Measurements from ENCODE around the gene FURIN.
"Not testable (repeated sequence)": the region's sequence is repeated elsewhere in the genome, so short reads cannot be mapped to it uniquely, and the experiment has no call there.

The FURIN gene

DNA sequence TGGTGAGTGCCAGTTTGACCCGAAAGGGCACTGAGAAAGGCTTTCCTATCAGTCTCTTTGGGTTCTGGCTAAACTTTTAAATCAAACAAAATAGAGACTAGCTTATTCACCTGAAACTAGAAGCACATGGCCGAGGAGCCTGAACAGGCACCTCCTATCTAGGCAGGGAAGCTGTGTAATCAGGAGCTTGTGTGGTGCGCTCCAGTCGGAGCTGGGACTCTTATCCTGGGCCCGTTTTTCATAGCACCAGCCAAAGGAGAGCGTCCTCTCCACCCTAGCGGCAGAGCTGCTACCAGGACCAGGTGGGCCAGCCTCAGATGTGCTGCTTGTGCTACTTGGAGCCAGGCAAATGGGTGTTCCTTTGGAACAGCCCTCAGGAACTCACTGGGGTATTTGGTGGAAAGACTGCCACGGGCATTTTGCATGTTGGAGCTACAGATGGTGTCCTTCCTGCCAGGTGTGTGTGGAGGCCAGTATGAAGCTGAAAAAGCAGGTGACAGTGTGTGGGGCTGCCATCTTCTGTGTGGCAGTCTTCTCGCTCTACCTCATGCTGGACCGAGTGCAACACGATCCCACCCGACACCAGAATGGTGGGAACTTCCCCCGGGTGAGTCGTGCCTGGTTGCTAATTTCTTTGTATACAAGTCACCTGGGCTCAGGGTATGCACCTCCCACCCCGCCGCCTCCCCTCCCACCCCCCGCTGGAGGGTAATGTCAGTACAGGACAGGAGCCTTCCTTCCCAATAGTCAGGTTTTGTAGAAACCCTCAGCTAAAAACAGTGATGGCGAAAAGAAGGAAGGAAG lies 35.5 kb downstream of the FURIN start:
- peak; percentile 67 for DNase-seq

DNA sequence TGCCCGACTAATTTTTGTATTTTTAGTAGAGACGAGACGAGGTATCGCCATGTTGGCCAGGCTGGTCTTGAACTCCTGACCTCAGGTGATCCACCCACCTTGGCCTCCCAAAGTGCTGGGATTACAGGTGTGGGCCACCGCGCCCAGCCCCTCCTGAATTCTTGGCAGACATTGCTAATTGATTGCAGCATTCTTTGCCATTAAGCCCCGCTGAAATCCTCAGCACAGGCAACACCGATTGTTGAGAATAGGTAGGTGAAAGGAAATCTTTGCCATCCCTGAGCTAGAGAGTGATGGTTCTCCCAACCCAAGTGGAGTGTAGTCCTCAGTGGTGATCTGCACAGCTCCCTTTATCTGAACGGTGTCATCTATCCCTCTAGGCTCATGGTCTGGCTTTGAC lies 36.4 kb downstream of the FURIN start:
- no peak for DNase-seq

DNA sequence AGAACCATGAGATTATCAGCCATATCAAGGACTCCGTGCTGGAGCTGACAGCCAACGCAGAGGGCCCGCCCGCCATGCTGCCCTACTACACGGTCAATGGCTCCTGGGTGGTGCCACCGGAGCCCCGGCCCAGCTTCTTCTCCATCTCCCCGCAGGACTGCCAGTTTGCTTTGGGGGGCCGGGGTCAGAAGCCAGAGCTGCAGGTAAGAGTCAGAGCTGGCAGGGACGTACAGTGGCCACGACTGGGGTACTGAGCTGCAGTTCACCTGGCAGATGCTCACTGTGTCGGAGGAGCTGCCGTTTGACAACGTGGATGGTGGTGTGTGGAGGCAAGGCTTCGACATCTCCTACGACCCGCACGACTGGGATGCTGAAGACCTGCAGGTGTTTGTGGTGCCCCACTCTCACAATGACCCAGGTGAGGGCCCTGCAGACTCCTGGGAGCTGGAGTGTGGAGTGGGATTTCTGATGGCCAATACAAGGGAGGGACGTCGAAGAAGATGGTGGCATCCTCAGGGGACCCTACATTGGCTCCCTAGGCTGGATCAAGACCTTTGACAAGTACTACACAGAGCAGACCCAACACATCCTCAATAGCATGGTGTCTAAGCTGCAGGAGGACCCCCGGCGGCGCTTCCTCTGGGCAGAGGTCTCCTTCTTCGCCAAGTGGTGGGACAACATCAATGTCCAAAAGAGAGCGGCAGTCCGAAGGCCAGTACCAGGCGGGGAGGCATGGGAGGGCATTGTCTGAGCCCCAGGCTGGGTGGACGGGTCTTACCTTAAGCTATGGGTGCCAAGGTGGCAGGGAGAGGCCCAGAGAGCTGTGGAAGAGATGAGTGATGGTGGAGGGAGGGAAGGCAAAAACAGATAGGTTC lies 37.2 kb downstream of the FURIN start:
- DNase-seq = no peak

DNA sequence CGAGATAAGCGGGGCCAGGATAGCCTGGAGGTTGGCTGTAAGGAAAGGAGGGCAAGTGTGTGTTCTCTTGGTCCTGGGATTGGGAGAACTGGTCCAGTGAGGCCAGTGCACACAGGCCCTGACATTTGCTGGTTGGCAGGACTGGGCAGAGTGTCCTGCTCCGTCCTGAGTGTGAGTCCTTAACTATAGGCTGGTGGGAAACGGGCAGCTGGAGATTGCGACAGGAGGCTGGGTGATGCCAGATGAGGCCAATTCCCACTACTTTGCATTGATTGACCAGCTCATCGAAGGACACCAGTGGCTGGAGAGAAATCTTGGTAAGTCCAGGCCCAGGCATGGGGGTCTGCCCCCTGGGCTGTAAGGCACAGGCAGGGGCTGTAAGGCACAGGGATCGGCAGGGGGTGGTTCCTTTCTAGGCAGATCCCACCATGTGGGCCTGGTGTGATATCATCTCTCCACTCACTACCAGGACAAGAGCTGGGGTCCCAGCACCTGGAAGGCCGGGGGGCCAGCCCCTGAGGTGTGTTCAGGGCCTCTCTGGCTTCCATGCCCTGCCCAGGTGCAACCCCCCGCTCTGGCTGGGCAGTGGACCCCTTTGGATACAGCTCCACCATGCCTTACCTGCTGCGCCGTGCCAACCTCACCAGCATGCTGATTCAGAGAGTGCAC lies 37.9 kb downstream of the FURIN start:
- no peak for DNase-seq

DNA sequence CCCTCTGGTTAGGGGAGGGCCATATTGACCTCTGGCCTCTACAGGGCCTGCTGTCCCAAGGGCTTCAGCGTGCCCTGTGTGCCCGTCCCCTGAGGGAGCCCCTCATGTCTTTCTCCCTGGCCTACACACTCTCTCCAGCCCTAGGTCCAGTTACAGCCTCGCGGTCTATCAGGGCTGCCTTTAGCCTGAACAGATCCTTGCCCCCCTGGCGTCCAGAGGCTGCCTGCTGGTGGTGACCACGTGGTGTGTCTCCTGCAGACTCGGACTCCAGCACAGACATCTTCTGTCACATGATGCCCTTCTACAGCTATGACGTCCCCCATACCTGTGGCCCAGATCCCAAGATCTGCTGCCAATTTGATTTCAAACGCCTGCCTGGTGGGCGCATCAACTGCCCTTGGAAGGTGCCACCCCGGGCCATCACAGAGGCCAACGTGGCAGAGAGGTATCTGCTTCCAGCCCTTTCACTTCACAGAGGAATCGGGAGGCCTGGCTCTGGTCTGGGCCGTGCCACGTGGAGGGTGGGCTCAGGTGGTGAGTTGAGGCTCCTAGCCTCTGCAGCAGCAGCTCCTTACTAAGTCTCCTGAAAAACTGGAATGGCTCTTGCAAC lies 38.8 kb downstream of the FURIN start:
- DNase-seq = no peak

DNA sequence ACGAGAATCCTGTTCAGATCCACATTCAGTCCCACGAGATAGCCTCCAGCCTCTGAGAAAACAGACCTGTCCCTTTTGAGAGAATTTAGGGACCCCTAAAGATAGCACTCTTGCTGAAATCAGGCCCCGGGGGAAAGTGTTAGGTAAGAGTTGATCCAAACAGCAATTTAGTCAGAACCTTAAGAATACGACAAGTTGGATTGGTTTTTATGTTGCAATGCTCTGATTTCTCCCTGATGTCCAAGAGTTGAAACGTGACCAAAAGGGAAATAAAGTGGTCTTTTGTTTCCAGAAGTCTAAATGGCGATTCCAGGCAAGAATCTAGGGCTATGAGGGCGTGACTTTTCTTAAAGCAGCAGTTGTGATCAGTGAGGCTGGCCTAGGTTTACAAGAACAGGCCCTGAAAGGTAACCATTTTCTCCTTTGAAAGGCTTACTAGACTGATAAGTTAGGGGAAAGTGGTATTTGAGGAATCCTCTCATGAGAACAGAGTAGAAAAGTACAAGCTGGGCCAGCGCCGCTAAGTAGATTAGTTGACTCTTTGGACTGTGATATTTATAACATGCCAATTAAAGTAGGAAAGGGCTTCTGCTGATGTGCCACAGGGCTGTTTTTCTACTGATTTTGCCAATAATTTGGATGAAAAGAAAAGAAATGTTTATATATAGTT lies 39.6 kb downstream of the FURIN start:
- DNase-seq = no peak

DNA sequence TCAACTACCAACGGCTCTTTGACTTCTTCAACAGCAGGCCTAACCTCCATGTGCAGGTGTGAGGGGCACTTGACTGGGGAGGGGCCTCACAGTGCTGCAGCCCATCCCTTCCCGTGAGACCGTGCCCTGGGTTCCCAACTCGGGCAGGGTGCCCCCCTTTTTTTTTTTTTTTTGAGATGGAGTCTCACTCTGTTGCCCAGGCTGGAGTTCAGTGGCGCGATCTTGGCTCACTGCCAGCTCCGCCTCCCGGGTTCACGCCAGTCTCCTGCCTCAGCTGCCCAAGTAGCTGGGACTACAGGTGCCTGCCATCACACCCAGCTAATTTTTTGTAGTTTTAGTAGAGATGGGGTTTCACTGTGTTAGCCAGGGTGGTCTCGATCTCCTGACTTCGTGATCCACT lies 41.1 kb downstream of the FURIN start:
- not testable (repeated sequence) for DNase-seq

DNA sequence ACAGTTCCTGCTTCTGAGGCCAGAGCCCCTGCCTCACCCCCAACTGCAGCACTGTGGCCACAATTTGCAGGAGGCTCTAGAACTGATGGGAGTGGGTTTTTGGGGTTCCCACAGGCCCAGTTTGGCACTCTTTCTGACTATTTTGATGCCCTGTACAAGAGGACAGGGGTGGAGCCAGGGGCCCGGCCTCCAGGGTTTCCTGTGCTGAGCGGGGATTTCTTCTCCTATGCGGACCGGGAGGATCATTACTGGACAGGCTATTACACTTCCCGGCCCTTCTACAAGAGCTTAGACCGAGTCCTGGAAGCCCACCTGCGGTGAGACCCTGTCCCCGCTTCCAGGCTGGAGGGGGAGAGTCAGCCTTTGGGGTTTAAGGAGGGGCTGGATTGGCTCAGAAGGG lies 41.6 kb downstream of the FURIN start:
- no peak for DNase-seq

DNA sequence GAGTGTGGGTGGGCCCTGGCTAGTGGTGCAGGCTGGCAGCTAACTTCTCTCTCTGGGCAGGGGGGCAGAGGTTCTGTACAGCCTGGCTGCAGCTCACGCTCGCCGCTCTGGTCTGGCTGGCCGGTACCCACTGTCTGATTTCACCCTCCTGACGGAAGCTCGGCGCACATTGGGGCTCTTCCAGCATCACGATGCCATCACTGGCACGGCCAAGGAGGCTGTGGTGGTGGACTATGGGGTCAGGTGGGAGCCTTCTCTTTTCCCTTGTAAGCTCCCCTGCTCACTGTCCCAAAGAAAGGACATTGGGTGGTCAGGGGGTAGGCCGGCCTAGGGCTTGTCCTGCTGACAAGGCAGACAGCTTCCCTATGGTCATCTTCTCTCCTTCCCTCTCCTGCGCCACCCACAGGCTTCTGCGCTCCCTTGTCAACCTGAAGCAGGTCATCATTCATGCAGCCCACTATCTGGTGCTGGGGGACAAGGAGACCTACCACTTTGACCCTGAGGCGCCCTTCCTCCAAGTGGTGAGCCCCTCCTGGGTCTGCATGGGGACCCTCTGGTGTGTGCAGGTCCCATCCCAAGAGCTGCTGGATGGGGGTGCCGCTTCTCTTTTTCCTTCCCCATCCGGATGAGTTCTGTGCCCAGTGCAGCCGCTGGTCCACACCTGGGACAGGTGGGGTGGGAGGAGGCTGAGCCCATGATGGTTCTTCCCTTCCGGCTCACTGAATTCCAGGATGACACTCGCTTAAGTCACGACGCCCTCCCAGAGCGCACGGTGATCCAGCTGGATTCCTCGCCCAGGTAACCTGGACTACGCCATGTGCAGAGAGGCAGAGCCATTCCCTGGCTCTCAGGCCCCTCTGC lies 42.3 kb downstream of the FURIN start:
- no peak for DNase-seq

DNA sequence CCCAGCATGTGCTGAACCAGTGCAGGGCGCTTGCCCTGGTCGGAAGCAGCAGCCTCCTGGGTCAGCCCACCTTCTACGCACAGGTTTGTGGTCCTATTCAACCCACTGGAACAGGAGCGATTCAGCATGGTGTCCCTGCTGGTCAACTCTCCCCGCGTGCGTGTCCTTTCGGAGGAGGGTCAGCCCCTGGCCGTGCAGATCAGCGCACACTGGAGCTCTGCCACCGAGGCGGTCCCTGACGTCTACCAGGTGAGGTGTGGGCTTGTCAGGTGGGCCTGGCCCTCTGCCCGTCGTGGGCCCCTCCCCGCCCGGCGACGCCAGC lies 42.9 kb downstream of the FURIN start:
- DNase-seq = no peak

DNA sequence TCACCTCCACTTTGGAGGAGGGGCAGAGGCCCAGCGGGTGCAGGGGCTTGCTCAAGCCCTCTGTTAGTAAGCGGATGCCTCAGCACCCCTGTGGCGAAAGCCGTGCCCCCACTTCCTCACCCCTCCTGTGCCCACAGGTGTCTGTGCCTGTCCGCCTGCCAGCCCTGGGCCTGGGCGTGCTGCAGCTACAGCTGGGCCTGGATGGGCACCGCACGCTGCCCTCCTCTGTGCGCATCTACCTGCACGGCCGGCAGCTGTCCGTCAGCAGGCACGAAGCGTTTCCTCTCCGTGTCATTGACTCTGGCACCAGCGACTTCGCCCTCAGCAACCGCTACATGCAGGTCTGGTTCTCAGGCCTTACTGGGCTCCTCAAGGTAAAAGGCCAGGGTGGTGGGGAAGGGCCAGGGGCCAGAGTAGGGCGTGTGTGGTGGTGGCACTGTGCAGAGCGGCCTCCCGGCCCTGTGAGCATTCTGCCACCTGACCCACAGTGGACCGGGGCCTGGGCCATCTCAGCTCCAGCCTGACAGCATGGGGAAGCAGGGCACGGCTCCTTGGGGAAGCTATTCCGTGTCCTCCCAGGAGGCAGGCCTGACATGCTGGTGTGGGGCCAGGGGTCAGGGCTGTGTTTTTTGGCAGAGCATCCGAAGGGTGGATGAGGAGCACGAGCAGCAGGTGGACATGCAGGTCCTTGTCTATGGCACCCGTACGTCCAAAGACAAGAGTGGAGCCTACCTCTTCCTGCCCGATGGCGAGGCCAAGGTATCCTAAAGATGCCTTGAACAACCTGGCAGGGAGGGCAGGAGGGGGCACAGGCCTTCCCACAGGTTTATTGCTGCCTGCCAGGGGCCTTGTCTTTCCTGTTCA lies 43.8 kb downstream of the FURIN start:
- DNase-seq = no peak

DNA sequence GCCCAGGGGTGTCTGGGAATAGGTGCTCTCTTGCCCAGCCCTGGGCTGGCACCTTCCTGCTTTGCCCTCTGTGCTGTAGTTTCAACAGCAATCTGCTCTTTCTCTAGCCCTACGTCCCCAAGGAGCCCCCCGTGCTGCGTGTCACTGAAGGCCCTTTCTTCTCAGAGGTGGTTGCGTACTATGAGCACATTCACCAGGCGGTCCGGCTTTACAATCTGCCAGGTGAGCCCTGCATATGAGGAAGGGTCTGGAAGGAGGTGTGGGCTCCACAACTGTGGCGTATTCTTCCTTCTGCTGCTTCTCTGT lies 44.3 kb downstream of the FURIN start:
- no peak for DNase-seq

DNA sequence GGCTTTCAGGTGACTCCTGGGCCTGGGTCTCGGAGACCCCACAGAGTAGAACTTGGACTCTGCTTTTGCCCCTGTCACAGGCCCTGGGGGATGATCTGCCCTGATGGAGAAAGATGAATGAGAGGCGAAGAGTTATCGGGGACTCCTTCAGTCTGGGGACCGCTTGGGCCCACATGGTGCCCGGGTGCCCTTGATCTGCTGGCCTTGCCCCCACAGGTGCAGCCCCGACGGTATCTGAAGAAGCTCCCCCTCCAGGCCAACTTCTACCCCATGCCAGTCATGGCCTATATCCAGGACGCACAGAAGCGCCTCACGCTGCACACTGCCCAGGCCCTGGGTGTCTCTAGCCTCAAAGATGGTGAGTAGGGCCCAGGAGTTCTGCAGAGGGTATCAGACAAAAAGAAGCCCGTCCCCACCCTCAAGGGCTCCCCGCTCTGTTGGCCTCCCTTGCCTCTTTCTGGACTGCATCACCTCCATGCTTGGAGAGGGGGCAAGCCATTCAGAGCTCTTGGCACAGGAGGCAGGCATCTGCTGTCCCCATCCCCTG lies 45.1 kb downstream of the FURIN start:
- DNase-seq = no peak

DNA sequence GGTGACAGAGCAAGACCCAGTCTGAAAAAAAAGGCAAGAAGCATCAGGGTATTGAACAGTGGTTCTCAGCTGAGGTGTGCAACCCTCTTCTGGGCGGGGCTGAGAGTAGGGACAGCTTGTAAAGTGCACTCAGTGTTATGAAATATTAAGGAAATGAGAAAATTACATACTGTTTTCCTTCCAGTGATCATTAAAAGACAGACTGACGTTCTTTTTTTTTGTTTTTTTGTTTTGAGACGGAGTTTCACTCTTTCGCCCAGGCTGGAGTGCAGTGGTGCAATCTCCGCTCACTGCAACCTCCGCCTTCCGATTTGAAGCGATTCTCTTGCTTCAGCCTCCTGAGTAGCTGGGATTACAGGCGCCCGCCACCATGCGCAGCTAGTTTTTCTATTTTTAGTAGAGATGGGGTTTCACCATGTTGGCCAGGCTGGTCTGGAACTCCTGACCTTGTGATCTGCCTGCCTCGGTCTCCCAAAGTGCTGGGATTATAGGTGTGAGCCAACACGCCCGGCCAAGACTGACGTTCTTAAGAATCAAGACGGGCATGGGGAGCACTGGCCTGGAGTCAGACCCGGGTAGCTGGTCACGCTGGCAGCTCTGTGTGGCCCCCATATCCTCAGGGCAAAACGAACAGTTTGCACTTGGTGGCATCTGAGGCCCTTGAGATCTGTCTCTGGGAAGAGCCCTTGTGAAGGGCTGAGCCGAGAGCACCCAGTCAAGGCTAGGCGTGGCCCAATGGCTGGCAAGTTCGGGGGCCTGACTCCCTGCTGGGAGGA lies 46.1 kb downstream of the FURIN start:
- DNase-seq = no peak

DNA sequence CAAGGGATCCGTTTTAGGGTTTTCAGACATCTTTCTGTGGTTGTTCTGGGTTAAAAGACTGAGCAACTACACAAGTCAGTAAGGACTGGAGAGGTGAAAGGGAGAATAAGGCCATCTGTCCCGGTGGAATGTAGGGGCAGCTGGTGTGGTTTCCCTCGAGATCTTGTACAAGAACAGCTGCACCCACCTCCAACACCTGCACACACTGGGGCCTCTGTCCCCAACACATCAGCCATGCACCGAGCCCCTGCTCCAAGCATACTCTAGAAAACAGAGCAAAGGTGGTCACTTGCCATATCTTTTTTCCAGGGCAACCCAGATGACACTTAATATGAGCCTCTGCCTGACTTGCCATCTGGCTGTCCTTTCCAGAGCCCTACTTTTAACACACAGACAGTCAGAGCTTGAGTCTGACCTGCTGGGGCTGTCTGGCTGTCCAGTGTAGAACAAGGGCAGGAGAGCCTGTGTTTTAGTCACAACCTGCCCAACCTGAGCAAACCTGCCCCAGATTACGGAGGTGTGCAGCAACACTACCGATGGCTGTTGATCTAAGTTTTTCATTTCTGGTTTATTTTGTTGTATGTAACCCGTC lies 46.9 kb downstream of the FURIN start:
- peak; percentile 75 for DNase-seq

DNA sequence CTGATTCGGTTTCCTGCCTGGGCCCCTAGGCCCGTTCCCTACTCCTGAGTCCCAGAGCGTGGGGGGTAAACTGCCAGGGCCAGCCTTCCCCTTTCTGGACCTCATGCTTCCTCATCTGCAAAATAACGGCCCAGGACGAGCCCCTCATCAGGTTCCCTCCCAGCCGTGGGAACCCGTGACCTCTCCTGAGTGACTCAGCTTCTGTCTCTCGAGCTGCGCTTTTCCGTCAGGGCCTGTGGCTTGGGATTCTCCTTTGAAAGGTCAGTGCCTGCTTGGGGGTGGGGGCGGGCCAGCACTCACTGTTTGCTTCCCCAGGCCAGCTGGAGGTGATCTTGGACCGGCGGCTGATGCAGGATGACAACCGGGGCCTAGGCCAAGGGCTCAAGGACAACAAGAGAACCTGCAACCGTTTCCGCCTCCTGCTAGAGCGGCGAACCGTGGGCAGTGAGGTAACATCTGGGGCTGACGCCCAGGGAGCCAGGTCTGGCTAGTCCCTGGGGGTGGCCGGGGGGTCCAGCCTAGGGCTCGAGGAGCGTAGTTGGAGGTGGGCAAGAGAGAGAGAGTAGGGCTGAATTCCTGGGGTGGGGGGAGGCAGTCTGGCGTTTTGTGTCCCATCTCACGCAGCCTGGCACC lies 47.5 kb downstream of the FURIN start:
- DNase-seq = no peak

DNA sequence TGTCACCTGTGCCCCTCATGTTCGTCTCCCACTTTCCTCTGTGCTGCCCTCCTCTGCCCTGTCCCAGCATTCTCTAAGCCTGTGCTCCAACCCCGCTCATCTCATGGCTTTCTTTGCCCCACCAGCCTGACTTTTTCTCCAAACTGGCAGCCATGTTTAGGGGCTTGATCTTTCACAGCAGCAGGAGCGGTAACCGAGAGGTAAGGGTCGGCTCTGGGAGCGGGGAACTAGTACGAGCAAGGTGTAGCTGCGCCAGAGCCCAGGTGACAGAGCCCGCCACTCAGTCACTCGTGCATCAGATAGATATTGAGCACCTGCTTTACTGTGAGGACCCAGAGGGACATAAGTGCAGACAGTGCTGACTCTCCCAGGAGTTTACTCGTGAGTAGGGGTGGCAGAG lies 48.1 kb downstream of the FURIN start:
- no peak for DNase-seq

DNA sequence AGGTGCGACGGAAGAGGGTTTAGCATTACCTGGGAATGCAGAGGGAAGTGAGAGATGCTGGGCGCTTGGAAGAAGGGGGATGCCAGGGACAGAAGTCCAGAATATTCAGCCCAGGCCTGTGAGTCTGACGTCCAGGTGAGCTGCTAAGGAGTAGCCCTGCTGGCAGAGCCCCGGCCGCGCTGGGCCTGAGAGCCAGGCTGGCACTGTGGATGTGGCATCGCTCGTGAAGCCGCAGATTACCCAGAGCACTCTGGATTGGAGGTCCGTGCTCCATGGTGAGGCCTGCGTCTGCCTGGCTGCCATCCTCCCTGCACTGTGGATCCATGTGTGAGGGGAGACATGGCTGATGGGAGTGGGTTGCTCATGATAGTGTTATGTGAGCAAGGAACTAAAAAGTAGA lies 49.2 kb downstream of the FURIN start:
- DNase-seq = no peak

All from NCI-H2171 treated with DMSO at 0.1 percent for 48 hours (cell line).